Activated T-helper 17 cell treated with anti-CD3 and anti-CD28 coated beads, Interleukin-2, amount 50 U/mL, for 72 hours (primary cell): ENCODE measurements around the gene CNGB1. TPM values are rescaled to one million over a fixed set of nuclear protein-coding genes. Genes with fewer than 3 reads are reported as not detected.

Experiments
- ATAC-seq: fragments of 150-1000 bp; cut with Tn5 transposase; replicated peaks from 2 replicates; pipeline ENCODE4 v1.10.0; 2021; ENCODE audit warnings: mild to moderate bottlenecking, moderate library complexity
- H3K27ac Mint-ChIP-seq: one replicate; pipeline ENCODE4 v1.8.0; 2022; ENCODE audit warnings: mixed read lengths
- H3K27me3 Mint-ChIP-seq: one replicate; pipeline ENCODE4 v1.8.0; 2022; ENCODE audit warnings: mixed read lengths
- H3K36me3 Mint-ChIP-seq: one replicate; pipeline ENCODE4 v1.8.0; 2022; ENCODE audit warnings: low read depth, mild to moderate bottlenecking, mixed read lengths
- H3K4me1 Mint-ChIP-seq: one replicate; pipeline ENCODE4 v1.8.0; 2022; ENCODE audit warnings: mixed read lengths
- H3K4me3 Mint-ChIP-seq: one replicate; pipeline ENCODE4 v1.8.0; 2022; ENCODE audit warnings: mild to moderate bottlenecking, mixed read lengths
- H3K9me3 Mint-ChIP-seq: one replicate; pipeline ENCODE4 v1.8.0; 2022; ENCODE audit warnings: mixed read lengths
- total RNA-seq, 2 donors: library from RNA; stranded (reverse); gene quantifications; one replicate each; pipeline ENCODE4 v1.2.3, GENCODE V29; 2022

CNGB1 gene
- total RNA-seq, 2 donors from 2014 or later = not detected

DNA sequence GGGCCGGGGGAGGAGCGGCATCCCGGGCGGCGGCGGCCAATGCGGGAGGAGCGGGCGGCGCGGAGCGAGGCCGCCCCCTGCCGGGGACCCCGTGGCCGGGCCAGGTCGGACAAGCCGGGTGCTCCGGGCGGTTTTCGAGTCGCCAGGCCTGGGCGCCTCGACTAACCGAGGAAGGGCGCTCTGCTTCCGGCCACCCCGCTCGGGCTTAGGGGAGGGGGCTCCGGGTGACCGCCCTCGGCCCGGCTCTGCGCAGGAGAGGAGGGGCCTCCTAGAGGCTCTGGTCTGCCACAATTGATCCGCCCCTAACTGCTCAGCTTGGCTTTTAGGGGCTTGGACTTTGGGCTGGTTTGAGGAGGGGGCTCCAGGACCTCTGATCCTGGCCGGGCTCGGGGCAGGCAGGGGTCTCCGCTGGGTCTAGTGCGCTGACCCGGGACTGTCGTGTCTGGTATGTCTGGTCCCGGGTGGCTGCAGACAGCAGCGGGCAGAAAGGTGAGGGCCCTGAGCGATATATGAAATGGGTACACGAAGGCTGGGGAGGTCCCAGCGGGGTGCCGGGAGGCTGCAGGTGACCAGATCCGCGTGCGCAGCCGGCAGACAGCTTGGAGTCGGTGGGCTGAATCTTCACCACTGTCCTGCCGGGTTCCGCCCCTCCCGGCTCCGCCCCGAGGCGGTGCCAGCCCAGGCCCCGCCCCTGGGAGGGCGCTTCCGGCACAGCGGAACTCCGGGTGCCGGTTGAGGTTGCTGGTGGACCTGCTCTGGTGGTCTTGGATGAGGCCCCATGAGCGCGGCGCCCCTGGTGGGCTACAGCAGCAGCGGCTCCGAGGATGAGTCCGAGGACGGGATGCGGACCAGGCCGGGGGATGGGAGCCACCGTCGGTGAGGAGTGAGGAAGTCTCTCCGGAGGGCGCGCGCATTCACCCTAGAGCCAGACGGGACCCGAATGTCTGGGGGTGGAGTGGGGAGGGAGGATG is 30.1 kb upstream of the CNGB1 start, which contains the start of gene USB1:
Gene USB1, plus strand, starts transcription at position 702 of the 971 bp plus-strand sequence. Its CDS starts 77 bp downstream, at position 779.
- no peaks in the 10 kb centered on the region for H3K27me3 Mint-ChIP-seq
- peak within 1 kb of the TSS; percentile 86 for H3K27ac Mint-ChIP-seq
- H3K36me3 Mint-ChIP-seq = peaks cover 40% of the 10 kb centered on the region
- peak; percentile 83 for ATAC-seq
- H3K4me3 Mint-ChIP-seq = peak within 1 kb of the TSS; percentile 87
- H3K9me3 Mint-ChIP-seq = no peaks in the 10 kb centered on the region
- peaks cover 29% of the 10 kb centered on the region for H3K4me1 Mint-ChIP-seq

DNA sequence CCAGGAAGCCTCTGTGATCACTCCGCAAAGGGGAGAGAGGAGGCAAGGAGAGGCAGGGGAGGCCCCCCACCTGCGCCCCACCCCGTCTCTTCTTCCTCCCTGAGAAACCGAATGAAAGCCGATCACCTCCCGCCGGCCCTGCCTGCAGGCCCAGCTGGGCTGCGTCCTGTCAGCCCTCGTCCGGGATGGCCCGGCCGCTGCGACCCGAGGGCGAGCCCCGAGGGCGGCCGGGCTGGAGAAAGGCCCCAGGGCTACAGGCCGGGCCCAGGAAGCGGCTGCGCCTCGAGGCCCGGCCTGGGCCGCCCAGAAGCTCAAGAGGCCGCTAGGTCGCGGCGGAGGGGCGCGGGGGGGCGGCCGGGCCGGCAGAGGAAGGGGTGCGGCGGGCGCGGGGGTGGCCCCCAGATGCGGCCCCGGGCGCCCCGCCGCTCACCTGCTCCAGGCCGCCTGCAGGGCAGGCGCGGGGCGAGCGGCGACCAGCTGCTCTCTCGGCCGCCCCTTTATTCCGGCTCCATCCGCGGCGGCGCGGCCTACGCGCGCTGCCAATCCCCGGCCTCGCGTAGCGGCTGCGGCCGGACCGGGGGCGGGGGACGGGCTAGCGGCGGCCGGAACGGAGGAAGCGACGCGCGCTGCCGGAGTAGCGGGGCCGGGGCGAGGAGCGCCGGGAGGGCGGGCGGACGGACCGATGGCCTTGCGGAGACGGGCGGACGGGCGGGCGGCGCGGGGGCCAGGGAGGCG is 29.2 kb upstream of the CNGB1 start, which contains the start of gene ZNF319:
Gene ZNF319, minus strand, starts transcription at position 702 of the 735 bp plus-strand sequence. CDS start 2,407 bp downstream, outside the sequence.
- Mint-ChIP-seq H3K27ac (peak within 1 kb of the TSS; percentile 86), H3K36me3 (peaks cover 36% of the 10 kb centered on the region)

DNA sequence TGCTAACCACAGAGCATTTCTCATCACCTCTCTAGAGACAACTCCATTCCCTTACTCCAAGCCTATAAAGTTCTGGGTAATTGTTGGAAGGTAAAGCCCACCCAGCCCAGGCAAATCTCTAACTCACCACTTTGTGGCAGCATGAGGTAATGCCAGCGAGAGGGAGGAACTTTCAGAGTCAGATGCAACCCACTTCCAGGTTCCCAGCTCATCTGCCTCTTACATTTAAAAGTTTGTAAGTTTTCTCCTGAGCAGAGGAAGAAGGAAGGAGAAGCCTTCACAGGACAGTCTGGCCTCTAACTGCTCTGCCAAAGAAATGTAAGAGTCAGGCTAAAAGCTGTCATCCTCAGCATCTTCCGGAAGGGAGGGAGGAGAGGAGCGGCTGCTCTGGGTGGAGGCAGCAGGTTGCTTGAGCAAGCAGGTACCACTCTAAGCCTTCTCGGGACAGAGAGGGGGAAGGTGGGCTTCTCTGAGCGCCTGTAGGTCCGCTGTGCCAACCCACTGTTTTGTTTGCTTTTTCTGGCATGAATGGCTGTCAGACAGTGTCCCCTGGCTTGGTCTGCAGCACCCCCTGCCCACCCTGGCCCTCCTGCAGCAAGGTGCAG is 28.5 kb upstream of the CNGB1 start:
- H3K4me1 Mint-ChIP-seq = peaks cover 27% of the 10 kb centered on the region
- H3K9me3 Mint-ChIP-seq = no peaks in the 10 kb centered on the region
- no peaks in the 10 kb centered on the region for H3K27me3 Mint-ChIP-seq
- peak overlapping the region; percentile 79 for H3K4me3 Mint-ChIP-seq
- H3K27ac Mint-ChIP-seq = peak overlapping the region; percentile 73
- no peak for ATAC-seq
- H3K36me3 Mint-ChIP-seq = peaks cover 29% of the 10 kb centered on the region

More for the DNA sequence above, 29.2 kb upstream of the CNGB1 start, which contains the start of gene ZNF319:
- peak within 1 kb of the TSS; percentile 87 for H3K4me3 Mint-ChIP-seq
- H3K9me3 Mint-ChIP-seq = no peaks in the 10 kb centered on the region
- H3K27me3 Mint-ChIP-seq = no peaks in the 10 kb centered on the region
- H3K4me1 Mint-ChIP-seq = peaks cover 29% of the 10 kb centered on the region
- peak; percentile 25 for ATAC-seq

DNA sequence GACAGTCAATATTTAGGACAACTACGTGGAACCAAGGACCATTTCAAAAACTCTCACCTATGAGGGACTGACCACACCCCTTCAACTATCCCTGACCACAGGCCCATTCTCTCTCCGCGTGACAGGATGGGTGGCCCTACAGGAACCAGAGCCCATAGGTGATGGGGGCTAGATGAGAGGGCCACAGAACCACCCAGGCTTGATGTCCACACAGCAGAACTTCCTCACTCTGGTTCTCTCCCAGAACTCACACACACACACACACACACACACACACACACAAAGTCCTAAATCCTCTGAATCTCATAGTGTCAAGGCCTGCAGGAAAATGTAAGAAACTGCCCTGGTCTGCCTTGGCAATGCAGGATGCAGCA is 28.1 kb upstream of the CNGB1 start:
- Mint-ChIP-seq H3K4me1 (peaks cover 27% of the 10 kb centered on the region), H3K36me3 (peaks cover 24% of the 10 kb centered on the region), H3K9me3 (no peaks in the 10 kb centered on the region), H3K27me3 (no peaks in the 10 kb centered on the region), H3K27ac (peak overlapping the region; percentile 73), H3K4me3 (peak overlapping the region; percentile 79)
- no peak for ATAC-seq

DNA sequence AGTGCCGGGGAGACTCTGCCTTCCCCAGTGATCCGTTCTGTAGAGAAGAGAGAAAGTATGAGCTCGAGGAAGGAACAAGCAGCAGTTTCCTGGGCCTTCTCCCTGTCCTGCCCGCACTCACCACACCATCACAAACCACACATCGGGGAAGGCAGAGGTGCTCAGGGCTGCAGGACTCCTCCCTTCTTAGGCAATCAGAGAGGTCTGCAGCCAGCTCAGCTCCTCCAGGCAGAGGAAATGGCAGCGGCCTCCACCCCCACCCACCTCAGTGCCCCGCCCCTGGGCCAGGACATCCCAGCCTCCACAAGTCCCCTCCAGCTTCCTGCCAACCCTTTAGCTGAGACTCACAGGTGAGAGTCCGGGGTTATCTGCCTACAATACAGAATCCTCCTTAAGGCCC is 27.6 kb upstream of the CNGB1 start:
- Mint-ChIP-seq H3K4me3 (peak overlapping the region; percentile 79), H3K9me3 (no peaks in the 10 kb centered on the region), H3K27ac (peak overlapping the region; percentile 73), H3K36me3 (peaks cover 19% of the 10 kb centered on the region), H3K4me1 (peaks cover 24% of the 10 kb centered on the region), H3K27me3 (no peaks in the 10 kb centered on the region)
- peak; percentile 34 for ATAC-seq

DNA sequence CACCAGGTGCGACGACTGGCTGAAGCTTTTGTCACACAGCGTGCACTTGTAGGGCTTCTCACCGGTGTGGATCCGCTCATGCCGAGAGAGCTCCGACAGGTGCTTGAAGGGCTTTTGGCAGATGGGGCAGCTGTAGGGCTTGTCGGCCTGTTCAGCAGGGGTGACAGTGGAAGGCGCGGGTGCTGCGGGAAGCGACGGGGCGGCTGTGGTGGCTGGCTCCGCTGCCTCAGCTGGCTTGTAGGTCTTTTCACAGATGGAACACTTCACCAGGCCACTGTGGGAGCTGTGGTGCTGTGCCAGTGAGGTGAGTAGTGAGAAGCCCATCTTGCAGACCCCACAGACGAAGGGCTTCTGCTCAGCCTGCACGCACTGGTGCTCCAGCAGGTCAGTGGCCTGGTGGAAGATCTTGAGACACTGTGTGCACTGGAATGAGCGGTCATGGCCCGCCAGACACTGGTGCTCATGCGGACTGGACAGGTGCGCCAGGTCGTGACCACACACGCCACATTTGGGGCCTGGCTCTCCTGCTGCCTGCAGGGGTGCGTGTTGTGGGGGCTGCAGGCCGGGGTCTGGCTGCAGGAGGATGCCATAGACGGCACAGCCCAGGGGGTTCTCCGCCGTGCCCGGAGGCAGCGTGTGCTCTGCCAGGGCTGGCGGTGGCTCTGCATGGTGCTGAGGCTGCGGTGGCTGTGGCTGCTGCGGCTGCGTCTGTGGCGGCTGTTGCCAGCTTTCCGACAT is 26.8 kb upstream of the CNGB1 start:
- Mint-ChIP-seq H3K4me1 (peaks cover 24% of the 10 kb centered on the region), H3K9me3 (no peaks in the 10 kb centered on the region), H3K36me3 (peaks cover 11% of the 10 kb centered on the region), H3K27me3 (no peaks in the 10 kb centered on the region), H3K27ac (peak overlapping the region; percentile 73), H3K4me3 (peak overlapping the region; percentile 79)
- ATAC-seq = no peak

DNA sequence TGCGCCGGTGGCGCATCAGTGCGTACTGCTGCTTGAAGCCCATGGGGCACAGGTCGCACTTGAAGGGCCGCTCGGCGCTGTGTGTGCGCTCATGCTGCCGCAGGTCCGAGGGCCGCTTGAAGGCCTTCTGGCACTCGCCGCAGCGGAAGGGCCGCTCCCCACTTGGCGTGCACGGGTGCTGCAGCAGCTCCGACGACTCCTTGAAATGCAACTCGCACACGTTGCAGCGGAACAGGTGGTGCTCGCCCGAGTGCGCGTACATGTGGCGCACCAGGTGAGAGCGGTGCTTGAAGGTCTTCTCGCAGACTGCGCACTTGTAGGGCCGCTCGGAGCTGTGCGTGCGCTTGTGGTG is 26.2 kb upstream of the CNGB1 start:
- peaks cover 24% of the 10 kb centered on the region for H3K4me1 Mint-ChIP-seq
- H3K27me3 Mint-ChIP-seq = no peaks in the 10 kb centered on the region
- H3K36me3 Mint-ChIP-seq = peaks cover 6% of the 10 kb centered on the region
- H3K27ac Mint-ChIP-seq = peak overlapping the region; percentile 73
- H3K4me3 Mint-ChIP-seq = peak overlapping the region; percentile 79
- no peak for ATAC-seq
- no peaks in the 10 kb centered on the region for H3K9me3 Mint-ChIP-seq

DNA sequence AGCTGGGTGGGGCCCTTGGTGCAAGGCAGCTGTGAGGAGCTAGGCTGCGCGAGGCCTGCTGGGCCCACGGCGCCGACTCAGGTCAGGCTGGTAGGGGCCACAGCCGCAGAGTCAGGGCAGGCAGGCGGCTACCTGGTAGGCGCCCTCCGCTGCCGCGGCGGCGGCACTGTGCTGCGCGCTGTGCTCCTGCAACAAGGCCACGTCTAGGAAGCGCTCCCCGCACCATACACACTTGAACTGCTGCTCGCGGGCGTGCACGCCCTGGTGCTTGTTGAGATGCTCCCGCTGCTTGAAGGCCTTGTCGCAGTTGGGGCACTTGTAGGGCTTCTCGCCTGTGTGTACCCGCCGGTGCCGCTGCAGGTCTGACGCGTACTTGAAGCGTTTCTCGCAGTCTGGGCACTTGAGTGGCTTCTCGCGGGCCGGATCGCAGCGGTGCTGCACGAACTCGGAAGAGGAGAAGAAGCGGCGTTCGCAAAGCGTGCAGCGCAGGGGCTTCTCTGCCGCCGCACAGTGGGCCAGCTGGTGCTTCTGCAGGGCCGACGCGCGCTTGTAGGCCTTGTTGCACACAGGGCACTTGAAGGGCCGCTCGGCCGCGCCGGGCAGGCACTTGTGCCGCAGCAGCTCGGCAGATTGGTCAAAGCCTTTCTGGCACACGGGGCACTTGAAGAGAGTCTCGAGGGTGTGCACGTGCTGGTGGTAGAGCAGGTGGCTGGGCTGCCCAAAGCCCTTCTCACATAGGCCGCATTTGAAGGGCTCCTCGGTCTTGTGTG is 25.7 kb upstream of the CNGB1 start:
- Mint-ChIP-seq H3K27me3 (no peaks in the 10 kb centered on the region), H3K4me3 (no peak overlapping the region), H3K27ac (no peak overlapping the region), H3K36me3 (peaks cover under 1% of the 10 kb centered on the region), H3K9me3 (no peaks in the 10 kb centered on the region), H3K4me1 (peaks cover 24% of the 10 kb centered on the region)
- ATAC-seq = no peak

DNA sequence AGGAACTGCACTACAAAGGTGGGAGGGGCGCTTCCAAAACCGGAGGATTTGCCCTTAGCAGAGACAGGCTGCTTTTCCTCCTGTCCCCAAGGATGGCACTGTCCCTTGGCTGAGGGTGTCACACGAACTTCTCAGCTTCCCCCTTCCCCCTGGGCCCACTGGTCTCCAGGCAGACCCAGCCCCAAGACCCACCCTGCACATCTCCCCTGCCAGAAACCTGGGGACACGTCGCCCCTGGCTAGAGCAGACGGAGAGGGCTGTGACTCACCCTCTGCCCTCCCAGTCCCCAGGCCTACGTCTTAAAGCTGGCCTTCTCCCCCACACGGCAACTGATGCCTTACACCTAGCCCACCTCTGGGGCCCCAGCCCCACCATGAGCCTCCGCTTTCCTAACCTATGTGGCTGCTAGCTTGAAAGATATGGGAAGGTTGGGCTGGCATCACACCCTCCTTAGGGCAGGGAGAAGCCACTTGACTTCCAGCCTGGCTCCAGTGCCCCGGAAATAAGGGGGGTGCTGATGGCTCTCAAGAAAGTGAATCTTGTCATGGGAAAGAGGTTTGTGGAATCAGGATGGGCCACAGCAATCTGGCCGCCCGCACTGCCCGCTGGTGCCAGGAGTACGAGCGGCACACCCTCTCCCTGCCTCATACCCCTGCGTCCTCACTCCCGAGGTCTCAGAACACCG is 24.9 kb upstream of the CNGB1 start:
- Mint-ChIP-seq H3K4me1 (peaks cover 24% of the 10 kb centered on the region), H3K9me3 (no peaks in the 10 kb centered on the region), H3K27ac (peak overlapping the region; percentile 63), H3K4me3 (no peak overlapping the region), H3K36me3 (no peaks in the 10 kb centered on the region), H3K27me3 (no peaks in the 10 kb centered on the region)
- ATAC-seq = no peak

DNA sequence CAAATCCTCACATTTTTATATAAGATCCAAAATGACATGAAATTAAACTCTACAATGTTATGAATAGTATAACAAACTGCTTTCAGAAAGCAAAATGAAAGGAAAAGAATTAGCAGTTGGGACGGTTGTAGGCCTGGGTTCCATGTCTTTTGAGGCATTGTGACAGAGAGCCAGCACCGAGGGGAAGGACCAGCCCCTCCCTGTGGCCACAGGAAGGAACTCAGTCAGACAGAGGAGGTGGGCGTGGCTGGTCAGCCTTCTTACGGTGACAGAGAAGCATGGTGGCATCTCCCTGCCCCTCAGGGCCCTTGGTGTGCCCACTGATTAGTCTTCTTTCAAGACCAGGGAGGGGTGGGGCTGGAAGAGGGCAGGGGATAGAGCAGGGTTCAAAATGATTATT is 23.9 kb upstream of the CNGB1 start:
- Mint-ChIP-seq H3K27me3 (no peaks in the 10 kb centered on the region), H3K27ac (peak overlapping the region; percentile 59), H3K4me1 (peaks cover 24% of the 10 kb centered on the region), H3K9me3 (no peaks in the 10 kb centered on the region), H3K4me3 (no peak overlapping the region), H3K36me3 (no peaks in the 10 kb centered on the region)
- ATAC-seq = peak; percentile 53

DNA sequence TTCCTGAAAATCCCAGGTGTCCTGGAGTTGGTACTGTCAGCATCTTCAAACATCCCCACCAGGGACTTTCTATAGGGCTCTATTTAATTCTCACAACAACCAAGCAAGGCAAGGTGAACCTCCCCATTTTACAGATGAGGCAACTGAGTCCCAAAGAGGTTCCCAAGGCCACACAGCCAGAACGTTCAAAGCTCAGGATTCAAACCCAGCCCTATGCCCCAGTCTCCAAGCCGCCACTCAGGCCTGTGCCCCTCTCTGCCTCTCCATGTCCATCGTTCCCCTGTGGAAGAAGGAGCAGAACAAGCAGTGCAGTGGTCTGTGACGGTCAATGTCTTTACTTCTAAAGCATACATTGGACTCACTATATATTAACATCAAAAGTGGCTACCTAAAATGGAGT is 23.4 kb upstream of the CNGB1 start:
- Mint-ChIP-seq H3K9me3 (no peaks in the 10 kb centered on the region), H3K27me3 (no peaks in the 10 kb centered on the region), H3K36me3 (no peaks in the 10 kb centered on the region), H3K4me1 (peaks cover 24% of the 10 kb centered on the region), H3K27ac (peak overlapping the region; percentile 59), H3K4me3 (no peak overlapping the region)
- no peak for ATAC-seq

DNA sequence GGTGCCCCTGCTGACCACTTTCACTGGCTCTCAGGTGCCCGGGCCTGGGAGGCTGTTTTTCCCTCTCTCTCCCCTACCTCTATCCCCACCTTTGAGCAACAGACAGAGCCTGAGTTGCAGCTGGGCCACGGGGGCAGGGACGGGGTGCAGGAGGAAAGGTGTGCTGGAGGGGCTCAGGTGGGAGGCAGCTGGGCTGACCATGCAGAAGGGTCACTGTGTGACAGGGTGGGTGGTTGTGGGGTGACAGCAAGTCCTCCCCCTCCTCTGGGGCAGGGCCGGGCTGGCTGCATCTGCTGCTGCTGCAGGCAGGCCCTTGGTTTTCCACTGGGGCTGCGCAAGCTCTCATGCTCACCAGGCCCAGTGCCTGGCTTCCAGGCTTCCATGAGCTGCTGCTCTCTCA is 23.0 kb upstream of the CNGB1 start:
- Mint-ChIP-seq H3K36me3 (no peaks in the 10 kb centered on the region), H3K4me3 (no peak overlapping the region), H3K9me3 (no peaks in the 10 kb centered on the region), H3K4me1 (peaks cover 19% of the 10 kb centered on the region), H3K27me3 (no peaks in the 10 kb centered on the region), H3K27ac (no peak overlapping the region)
- ATAC-seq = no peak

DNA sequence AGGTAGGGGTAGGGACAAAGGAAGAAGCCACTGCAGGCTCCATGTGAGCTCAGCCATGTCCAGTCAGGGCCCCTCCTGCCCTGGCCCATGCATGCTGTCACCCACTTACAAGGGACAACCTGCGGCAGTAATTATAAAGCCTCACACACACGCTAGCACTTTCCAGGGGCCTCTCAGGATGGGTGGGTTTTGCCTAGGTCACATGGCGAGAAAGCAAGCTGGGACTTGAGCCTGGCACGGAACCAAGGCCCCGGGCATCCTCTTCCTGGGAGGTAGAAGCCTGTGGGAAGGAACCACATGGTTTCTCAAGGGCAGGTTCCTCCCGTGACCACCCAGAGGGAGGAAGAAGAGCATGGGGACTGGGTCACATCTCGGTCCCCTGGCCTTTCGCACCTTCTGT is 22.5 kb upstream of the CNGB1 start:
- Mint-ChIP-seq H3K4me1 (peaks cover 15% of the 10 kb centered on the region), H3K36me3 (no peaks in the 10 kb centered on the region), H3K27ac (peak overlapping the region; percentile 81), H3K9me3 (no peaks in the 10 kb centered on the region), H3K4me3 (no peak overlapping the region), H3K27me3 (no peaks in the 10 kb centered on the region)
- no peak for ATAC-seq
